GM19035 (cell line): ENCODE results near the gene WWC2.
"Not testable (repeated sequence)": the region's sequence is repeated elsewhere in the genome, so short reads cannot be mapped to it uniquely, and the experiment has no call there.

Experiments used
- ATAC-seq: cut with Tn5 transposase; IDR thresholded peaks from one replicate; pipeline ENCODE4 v1.9.1; 2021; ENCODE audit not compliant: unreplicated experiment

The WWC2 gene

GRCh38 chr4:183324056-183324455 is 225.0 kb downstream of the WWC2 start:
- ATAC-seq, result not testable (repeated sequence)

DNA sequence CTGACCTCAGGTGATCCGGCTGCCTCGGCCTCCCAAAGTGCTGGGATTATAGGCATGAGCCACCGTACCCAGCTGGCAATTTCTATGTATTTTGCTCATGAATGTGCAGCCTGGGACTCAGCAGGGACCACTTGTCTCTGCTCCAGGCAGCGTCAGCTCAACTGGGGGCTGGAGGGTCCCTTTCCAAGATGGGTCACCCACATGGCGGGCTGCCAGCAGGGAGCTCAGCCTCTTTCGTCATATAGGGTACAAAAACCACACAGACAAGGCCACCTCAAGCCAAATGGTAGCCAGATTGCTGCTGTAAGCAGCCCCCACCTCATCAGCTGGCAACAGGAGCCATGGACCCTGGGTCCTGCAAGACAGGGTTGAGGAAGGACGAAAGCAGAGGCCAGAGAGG is 225.6 kb downstream of the WWC2 start:
- ATAC-seq, result no peak

DNA sequence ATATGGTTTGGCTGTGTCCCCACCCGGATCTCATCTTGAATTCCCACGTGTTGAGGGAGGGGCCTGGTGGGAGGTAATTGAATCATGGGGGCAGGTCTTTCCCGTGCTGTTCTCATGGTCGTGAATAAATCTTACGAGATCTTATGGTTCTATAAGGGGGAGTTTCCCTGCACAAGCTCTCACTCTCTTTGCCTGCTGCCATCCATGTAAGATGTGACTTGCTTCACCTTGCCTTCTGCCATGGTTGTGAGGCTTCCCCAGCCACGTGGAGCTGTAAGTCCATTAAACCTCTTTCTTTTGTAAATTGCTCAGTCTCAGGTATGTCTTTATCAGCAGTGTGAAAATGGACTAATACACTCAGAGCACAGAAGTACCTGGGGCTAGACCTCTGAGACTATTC is 227.3 kb downstream of the WWC2 start:
- not testable (repeated sequence) for ATAC-seq

GRCh38 chr4:183326853-183327252 is 227.8 kb downstream of the WWC2 start:
- no peak for ATAC-seq

- ATAC-seq, result no peak
Observed at GRCh38 chr4:183327827-183328226, 228.8 kb downstream of the WWC2 start.

DNA sequence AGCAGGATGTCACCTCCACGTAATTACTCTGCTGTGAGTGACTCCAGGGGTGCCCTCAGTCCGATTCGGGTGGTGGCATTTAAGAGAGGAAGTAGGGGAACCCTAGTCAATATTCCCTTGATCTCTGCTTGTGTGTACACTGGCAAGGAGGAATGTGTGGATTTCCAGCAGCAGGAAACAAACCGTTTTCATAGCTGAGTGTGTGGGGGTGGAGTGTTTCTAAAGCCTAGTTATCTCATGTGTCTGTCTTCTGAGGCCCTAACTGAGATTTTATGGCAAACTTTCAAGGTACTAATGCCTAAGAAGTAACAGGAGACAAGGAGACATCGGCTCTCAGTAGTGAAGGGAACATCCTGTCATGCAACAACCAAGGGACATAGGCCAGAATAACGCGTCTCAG is 229.8 kb downstream of the WWC2 start:
- ATAC-seq, result no peak

- ATAC-seq, result no peak
Observed at GRCh38 chr4:183329244-183329643, 230.2 kb downstream of the WWC2 start.

DNA sequence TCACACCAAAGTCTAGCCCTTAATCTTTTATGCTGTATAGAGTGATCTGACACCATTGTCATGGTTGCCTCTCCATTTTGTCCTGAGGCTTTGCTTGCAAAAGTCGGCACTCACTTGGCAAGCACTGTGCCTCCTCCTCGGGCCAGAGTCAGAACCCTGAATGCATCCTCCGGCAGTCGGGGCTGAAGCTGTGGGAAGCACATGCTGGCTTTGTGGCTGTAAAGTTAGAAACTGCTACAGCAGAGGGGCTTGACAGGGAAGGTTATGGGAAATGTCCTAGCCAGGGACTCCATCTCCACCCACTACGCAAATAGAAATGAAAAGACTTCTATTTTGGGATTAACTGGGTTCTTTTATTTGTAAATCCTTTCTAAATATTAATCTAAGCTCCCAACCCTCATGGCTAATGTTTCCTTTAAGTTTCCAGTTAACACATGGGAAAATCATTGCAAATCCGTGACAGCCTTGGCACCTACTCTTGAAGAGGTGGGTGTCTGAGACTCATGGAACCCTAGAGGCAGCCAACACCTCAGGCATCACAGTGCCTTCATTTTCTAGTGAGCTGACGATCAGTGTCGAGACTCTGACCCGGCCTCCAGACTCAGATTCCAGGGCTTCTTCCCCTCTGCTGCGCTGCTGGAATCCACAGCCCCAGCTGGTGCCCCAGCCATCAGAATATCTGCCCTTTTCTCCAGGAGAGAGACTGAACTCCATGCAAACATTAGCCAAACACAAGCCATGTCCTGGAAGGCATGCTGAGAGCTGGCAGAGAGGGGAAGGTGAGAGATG is 231.1 kb downstream of the WWC2 start:
- ATAC-seq, result no peak

DNA sequence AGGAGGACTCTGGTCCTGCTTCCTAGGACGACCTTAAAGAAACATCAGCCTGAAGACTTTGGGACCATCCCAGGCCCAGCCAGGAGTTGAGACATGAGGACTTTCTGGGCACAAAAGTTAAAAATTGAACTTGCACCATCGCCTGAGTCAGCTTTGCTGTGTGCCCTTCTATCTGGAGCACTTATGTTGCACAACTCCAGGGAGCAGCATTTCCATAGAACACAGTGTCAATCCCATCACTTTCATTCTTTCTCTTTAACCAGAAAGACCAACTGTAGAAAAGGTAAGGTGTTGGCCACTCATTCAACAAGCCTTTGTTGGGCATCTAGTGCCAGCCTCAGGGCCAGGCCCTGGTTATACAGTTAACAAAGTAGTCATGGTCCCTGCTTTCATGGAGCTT is 231.8 kb downstream of the WWC2 start:
- ATAC-seq, result no peak

DNA sequence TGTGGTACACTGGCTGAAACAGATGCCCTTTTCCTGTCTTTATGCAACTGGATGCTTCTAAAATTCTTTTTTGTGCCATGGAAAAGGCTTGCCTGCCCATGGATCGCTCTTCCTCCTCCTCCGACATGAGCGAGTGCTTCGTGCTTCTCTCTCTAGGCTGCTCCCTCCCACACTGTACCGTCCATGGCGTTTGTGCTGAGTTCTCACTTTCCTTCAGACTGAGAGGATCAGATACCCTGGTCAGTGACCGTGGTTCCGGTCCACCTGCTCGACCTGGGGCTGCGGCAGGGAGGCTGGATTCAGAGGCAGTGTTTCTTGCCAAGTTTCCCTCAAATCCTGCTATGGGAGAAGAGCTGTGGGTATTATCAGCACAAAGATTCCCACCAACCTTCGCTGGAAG is 233.4 kb downstream of the WWC2 start:
- ATAC-seq, result no peak

DNA sequence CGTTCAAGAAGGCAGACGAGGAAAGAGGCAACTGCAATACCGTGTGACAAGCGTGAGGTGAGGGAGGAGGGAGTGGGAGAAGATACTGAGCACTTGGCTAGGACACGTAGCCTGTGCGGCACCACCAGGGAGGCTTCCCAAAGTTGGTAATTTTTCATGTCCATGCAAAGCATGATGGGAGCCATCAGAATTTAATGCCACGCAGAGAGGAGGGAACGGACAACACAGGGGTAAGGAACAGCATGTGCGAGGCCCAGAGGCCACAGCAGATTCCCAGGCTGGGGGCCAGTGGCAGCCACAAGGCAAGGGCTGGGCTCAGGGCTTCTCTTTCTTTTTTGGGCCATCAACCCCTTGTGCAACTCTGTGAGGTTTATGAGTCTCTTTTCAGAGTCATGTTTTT is 234.1 kb downstream of the WWC2 start:
- no peak for ATAC-seq

GRCh38 chr4:183333983-183334382 is 234.9 kb downstream of the WWC2 start:
- ATAC-seq, result no peak

DNA sequence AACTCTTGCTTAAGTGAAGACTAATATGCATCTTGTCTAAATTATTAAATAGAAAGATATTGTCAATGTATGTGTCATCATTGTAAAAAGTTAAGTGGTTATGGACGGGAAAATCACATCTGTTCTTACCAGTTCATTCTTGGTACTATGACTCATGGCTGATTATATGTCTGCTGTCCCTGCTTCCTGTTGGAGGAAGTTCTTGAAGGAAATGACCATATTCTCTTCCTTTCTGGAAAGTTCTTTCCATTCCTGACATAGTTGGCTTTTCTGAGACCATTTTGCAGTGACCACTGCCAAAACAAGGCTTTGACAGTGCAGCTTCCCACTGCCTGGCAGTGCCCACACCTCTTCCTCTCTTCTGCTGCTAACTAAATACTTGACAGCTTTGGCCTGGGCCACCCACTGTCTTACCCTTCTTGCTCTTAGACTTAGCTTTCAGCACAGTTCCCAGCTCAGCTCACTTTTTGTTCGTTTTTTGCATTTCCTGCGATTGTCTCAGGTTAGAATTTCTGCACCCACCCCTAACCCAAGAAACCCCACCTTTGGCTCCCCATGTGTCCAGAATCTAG is 236.4 kb downstream of the WWC2 start:
- ATAC-seq, result no peak

- no peak for ATAC-seq
Observed at GRCh38 chr4:183337349-183337748, 238.3 kb downstream of the WWC2 start.

DNA sequence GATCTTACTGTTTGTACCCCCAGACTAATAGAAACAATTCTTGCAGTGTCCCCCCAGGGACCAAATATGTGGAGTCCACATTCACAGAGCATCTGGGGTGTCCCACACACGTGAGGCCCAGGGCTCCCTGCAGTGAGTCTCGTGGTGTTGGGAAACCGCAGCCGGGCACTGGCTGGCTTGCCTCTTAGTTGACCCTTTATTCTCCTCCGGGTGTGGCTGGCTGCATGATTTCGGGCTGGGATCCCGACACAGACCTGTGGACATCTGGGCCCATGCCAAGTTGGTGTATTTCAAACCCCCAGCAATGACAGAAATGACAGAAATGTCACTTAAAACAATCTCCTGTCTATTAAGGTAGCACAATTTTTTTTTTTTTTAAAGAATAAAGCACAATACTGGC is 238.8 kb downstream of the WWC2 start:
- no peak for ATAC-seq

- no peak for ATAC-seq
Observed at GRCh38 chr4:183342541-183343533, 243.8 kb downstream of the WWC2 start.

- no peak for ATAC-seq
Observed at GRCh38 chr4:183343730-183344129, 244.7 kb downstream of the WWC2 start.

DNA sequence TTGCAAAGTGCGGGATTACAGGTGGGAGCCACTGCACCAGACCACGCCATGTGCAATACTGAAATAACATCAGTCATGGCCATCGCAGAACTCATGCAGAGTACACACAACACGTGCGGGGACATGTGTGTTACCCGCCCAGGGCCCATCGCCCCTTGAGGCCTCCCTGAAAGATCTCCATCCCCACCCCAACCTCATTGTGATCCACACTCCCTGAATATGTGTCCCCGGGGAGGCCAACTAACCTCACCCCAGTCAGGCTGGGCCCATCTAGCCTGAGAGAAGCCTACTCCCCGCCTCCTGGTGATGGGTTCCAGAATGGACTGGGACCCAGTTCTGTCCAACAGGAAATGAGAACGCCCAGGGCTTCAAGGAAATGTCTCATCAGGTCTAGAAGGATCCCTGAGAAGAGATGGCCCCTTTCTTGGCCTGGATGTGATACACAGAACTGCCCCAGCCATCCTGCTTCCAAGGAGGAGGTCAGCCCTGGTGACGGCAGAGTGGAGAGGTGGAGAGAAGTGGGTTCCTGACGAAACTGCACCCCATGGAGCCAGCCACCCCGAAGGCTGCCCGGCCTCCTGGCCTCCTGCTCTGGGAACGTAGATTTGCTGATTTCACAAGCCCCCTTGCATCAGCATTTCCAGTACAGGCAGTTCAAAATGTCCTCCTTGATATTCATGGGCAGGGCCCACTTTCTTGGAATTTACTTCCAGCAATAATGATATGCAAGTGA is 245.6 kb downstream of the WWC2 start:
- ATAC-seq, result no peak

DNA sequence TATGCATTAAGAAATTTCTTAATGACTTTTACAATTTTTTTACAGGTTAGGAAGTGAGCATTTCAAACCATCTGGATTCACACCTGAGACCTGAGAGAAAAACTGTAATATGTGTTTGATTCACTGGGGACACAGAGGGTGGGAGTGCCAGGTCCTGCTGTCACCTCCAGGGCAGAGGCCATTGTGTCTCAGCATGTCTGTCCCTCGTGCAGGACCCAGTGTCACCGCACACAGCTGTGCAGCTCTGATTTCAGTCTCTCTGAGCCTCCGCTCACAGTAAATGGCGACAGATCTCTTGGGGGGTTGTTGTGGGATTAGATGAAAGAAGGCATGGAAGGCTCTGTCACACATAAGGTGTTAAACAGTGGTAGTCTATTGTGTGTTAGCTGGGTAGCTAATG is 246.2 kb downstream of the WWC2 start:
- no peak for ATAC-seq

GRCh38 chr4:183347146-183347545 is 248.1 kb downstream of the WWC2 start:
- ATAC-seq, result no peak

- no peak for ATAC-seq
Observed at GRCh38 chr4:183347566-183347965, 248.5 kb downstream of the WWC2 start.
